Mesenteric fat pad (tissue), 1 donor: Measurements from ENCODE around the gene C6orf118. TPM values are rescaled to one million over a fixed set of nuclear protein-coding genes. Genes with fewer than 3 reads are reported as not detected.

Source experiments
- DNase-seq: peaks from one replicate; pipeline ENCODE4 v3.0.0-alpha.2; 2020; ENCODE audit warnings: low spot score
- total RNA-seq: library from RNA; stranded (reverse); fragmentation: NEBNext Ultra II Directional; extraction: Animal tissue kit (Norgen Biotek cat#: 25700); gene quantifications from one replicate; pipeline ENCODE4 v1.2.1, GENCODE V29; 2021
- donor health status: DM: yes; HTN: yes; CAD: no.

Gene C6orf118
- total RNA-seq, 1 donor from 2014 or later, result not detected

GRCh38 chr6:165244524-165245247 is 64.7 kb downstream of the C6orf118 start:
- DNase-seq, result no peak

DNA sequence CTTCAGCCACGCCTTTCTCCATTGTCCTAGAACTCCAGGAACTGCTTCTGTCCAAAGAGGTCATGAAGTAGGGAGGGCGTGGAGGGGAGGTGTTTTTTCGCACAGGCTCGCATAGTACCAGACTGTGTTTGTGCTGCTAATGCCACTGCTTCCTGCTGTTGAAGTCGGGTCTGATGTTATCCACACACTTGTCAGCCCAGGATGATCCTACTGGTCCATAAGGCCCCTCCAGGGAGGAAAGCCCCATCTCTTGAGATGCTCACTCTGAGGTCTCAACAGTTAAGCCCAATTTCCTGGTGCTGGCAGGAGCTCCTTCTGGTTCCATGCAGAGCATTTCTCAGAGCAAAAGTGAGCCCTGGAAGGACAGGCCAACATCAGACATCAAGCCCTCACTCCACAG is 65.6 kb downstream of the C6orf118 start:
- DNase-seq, result no peak

GRCh38 chr6:165236326-165236725 is 73.1 kb downstream of the C6orf118 start:
- DNase-seq, result no peak

- DNase-seq, result no peak
Measured at GRCh38 chr6:165232731-165233488, 76.5 kb downstream of the C6orf118 start.

DNA sequence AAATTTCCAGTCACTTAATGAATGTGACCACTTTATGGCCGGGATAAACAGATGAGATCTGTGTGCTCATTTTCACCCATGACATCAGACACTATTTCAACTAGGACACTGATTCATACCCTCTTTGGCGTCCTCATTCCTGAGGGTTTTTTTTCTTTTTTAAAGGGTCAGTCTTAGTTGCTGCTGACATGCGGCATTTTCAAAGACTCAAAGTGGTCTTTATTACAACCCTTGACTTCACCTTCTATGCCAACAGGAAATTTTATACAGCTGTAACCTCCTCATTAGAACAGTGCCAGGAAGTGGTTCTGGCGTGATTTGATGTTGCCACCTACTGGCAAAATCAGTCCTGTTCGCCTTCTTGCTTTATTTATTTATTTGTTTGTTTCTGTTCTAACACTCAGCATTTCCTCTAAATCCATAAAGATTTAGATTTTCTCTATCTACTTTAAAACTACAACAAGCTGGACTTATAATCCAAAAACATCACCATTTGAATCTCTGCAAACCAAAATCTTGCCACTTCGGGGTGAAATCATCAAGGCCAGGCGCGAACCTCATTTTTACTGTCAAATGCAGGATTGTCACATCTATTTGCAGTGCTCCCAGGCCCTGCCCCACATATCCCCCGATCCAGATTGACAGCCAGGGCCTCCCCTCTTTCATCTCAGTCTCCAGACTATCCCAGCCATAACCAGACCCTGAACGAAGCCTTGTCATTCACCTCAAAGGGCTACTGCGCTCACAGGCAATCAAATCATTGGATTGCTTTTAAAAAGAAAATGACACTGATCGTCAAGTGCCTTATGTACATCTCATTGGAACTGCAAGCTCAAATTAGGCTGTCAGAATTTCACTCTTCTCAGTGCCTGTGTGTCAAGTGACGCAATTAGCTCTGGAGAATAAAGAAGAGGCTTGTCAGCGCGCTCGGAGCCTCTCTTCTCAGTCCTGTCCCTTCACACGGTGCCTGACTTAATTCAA is 77.5 kb downstream of the C6orf118 start:
- no peak for DNase-seq

DNA sequence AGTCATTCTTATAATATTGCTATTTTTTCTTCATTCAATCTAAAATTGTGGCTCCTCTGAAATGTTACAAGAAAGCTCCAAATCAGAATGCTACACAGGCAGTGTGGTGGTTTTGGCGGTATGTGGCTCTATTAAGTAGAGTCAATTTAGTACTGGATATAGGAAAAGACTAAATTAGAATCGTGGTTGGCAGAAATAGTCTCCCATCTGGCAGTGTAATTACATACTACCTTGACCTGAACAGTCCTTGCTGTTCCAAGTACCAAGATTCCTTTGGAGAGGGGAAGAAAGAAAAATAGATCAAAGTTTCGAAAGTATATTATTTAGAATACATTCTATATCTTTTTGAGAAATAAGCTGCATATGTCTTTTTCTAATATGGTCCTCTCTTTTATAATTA is 78.2 kb downstream of the C6orf118 start:
- no peak for DNase-seq
